OCI-LY1 (cell line): ENCODE data around the gene TBX20.

Experiments used
- CTCF ChIP-seq: fragments of 200-600 bp; sonication (generic), shearing (Covaris generic); IDR thresholded peaks from 2 replicates; pipeline ENCODE4 v1.5.1; 2017; ENCODE audit warnings: mild to moderate bottlenecking, antibody characterized with exemption, low read length, moderate library complexity, mixed read lengths
- EZH2 ChIP-seq: fragments of 200-600 bp; sonication (generic), shearing (Covaris generic); IDR thresholded peaks from 2 replicates; pipeline ENCODE4 v1.8.0; 2017; ENCODE audit warnings: borderline replicate concordance, mixed run types, mild to moderate bottlenecking, antibody characterized with exemption, low read length, moderate library complexity, mixed read lengths

GRCh38 chr7:35260246-35260645 is 6.3 kb upstream of the TBX20 start:
- TF ChIP-seq CTCF = no peak
- TF ChIP-seq EZH2 = no peak
